RWPE1 (cell line): ENCODE data around the gene CX3CL1.
"Not testable (repeated sequence)": the region's sequence is repeated elsewhere in the genome, so short reads cannot be mapped to it uniquely, and the experiment has no call there.

Source experiments
- CTCF ChIA-PET: fragments of 350-600 bp; sonication (Branson Sonifier 250); formaldehyde crosslinking; extraction: SDS; loops from one replicate; lab custom pipeline; 2021; lab: Yijun Ruan, JAX
- POLR2A ChIA-PET: fragments of 400-600 bp; formaldehyde crosslinking; extraction: SDS; loops from one replicate; lab custom pipeline; 2020; ENCODE audit warnings: antibody characterized with exemption; ENCODE audit not compliant: low non-redundant PET; lab: Yijun Ruan, JAX
- DNase-seq: peaks from one replicate; pipeline ENCODE4 v3.0.0; 2012; ENCODE audit warnings: low spot score
- H3K27ac ChIP-seq: fragments of 450-650 bp; 2 replicates; pipeline ENCODE4 v1.5.1; 2017
- TF ChIP-seq, protein P1 (sequence below): fragments of 450-650 bp; conservative IDR thresholded peaks from 2 replicates; pipeline ENCODE4 v1.5.1; 2017; ENCODE audit warnings: low read depth, mild to moderate bottlenecking

The CX3CL1 gene

DNA sequence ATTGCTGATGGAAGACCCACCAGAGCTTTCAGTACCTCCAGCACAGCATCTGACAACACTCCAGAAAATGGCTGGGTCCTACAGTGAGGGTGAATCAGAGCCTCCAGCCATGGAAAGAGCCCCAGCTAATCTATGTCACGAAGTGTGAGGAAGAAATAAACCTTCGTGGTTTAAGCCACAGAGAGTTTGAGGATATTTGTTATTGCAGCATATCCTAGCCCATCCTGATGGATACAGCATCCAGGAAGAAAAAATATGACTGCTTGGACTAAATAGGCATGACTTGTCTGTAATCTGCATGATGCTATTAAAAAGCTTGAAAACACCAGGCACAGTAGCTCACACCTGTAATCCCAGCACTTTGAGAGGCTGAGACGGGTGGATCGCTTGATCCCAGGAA is 19.0 kb downstream of the CX3CL1 start:
- TF ChIP-seq, protein P1, sequence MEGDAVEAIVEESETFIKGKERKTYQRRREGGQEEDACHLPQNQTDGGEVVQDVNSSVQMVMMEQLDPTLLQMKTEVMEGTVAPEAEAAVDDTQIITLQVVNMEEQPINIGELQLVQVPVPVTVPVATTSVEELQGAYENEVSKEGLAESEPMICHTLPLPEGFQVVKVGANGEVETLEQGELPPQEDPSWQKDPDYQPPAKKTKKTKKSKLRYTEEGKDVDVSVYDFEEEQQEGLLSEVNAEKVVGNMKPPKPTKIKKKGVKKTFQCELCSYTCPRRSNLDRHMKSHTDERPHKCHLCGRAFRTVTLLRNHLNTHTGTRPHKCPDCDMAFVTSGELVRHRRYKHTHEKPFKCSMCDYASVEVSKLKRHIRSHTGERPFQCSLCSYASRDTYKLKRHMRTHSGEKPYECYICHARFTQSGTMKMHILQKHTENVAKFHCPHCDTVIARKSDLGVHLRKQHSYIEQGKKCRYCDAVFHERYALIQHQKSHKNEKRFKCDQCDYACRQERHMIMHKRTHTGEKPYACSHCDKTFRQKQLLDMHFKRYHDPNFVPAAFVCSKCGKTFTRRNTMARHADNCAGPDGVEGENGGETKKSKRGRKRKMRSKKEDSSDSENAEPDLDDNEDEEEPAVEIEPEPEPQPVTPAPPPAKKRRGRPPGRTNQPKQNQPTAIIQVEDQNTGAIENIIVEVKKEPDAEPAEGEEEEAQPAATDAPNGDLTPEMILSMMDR = no peak
- ChIA-PET CTCF (no interaction called here), POLR2A (interaction anchor here (0.6 kb wide), 1 partner anchor 98 kb away, joined by 4 read pairs; no protein-coding TSS in a partner anchor)
- H3K27ac ChIP-seq = no peak overlapping the region
- no peak for DNase-seq

GRCh38 chr16:57391708-57392107 is 19.4 kb downstream of the CX3CL1 start:
- POLR2A ChIA-PET = interaction anchor here (0.6 kb wide), 1 partner anchor 98 kb away, joined by 4 read pairs; no protein-coding TSS in a partner anchor
- TF ChIP-seq, protein P1 = no peak
- DNase-seq = no peak
- H3K27ac ChIP-seq = no peak overlapping the region
- CTCF ChIA-PET = interaction anchor here (0.6 to 1.1 kb wide), 3 partner anchors 9 to 94 kb away, joined by 3 read pairs; no protein-coding TSS in a partner anchor

DNA sequence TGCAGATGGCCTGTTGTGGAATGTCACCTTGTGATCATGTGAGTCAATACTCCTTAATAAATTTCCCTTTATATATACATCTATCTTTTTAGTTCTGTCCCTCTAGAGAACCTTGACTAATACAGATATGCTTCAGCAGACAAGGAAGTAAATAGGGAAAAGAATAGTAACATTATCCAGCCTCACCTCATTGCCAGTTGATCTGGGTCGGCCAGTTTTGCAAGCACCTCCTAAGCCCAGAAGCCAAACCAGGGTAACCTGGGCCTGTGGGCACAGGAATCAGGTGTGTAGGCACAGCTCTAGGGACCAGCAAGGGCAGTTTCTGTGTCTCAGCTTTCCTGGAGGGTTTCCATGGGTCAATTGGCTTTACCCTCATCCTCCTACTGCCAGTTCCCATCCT is 20.4 kb downstream of the CX3CL1 start:
- no peak overlapping the region for H3K27ac ChIP-seq
- ChIA-PET POLR2A (no interaction called here), CTCF (interaction anchor here (0.9 to 1.1 kb wide), 2 partner anchors 10 to 25 kb away, joined by 3 read pairs; no protein-coding TSS in a partner anchor)
- TF ChIP-seq, protein P1 = no peak
- DNase-seq = no peak

DNA sequence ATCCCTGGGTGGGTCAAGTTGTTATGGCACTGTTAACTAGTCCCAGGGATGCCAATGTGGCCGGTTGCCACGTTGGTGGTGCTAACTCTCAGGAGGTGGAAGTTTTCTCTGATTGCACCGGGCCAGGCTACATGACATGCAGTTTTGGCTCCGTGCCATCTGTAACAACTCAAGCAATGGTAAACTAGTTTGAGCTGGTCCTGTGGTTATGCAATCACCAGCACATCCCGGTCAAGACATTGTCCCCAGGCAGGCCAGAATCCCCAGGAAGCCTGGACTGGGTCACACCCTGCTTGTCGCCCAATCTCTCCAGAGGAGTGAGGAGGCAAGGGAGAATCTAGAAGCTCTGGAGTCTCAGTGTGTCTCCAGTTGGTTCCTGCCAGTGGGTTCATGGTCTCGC is 22.2 kb downstream of the CX3CL1 start:
- ChIA-PET POLR2A (no interaction called here), CTCF (interaction anchor here (0.6 to 1.6 kb wide), 3 partner anchors 15 to 841 kb away, joined by 3 to 4 read pairs (median 4); no protein-coding TSS in a partner anchor)
- H3K27ac ChIP-seq = peak overlapping the region; percentile 39
- TF ChIP-seq, protein P1 = no peak
- peak; percentile 30 for DNase-seq

- POLR2A ChIA-PET = interaction anchor here (0.5 kb wide), 1 partner anchor 107 kb away, joined by 3 read pairs; no protein-coding TSS in a partner anchor
- no peak for DNase-seq
- TF ChIP-seq, protein P1 = no peak
- H3K27ac ChIP-seq = peak overlapping the region; percentile 39; the same call in 1 of the 2 replicates
- CTCF ChIA-PET = interaction anchor here (0.6 to 1.6 kb wide), 2 partner anchors 15 to 18 kb away, joined by 3 to 4 read pairs; no protein-coding TSS in a partner anchor
Measured at GRCh38 chr16:57395026-57395425, 22.7 kb downstream of the CX3CL1 start.

DNA sequence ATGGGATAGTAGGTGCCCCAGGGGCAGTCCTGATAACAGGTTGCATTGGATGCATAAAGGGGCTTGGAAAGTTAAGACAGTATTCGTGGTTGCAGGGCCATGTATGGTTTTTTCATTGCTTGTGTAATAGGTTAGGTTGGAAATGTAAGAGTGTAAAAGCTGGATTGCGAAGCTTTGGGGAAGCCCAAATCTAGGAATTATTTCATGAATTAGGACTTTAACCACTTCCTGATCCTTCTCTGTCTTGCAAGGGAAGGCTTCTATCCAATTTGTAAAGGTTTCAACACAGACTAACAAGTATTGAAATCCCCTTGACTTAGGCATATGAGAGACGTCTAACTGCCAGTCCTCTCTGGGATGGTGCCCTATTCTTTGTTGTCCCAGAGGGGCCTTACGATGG is 24.5 kb downstream of the CX3CL1 start:
- TF ChIP-seq, protein P1 = no peak
- ChIA-PET CTCF (no interaction called here), POLR2A (no interaction called here)
- DNase-seq = no peak
- H3K27ac ChIP-seq = no peak overlapping the region

GRCh38 chr16:57397493-57397892 is 25.2 kb downstream of the CX3CL1 start:
- POLR2A ChIA-PET, DNase-seq, CTCF ChIA-PET, H3K27ac ChIP-seq: not testable (repeated sequence)
